Fibroblast of upper back skin (primary cell): ENCODE results near the gene GATM.

ENCODE experiments used
- DNase-seq: peaks from one replicate; pipeline ENCODE4 v3.0.0-alpha.2; 2013

The GATM gene

GRCh38 chr15:45378149-45378912, at the start of gene GATM:
GATM (minus strand) TSS chr15:45378544; CDS start chr15:45378453, 91 bp downstream.
- peak; percentile 78 for DNase-seq

- DNase-seq: no peak
Measured at GRCh38 chr15:45427085-45427484, 48.7 kb upstream of the GATM start.

GRCh38 chr15:45425135-45425534, 46.8 kb upstream of the GATM start:
- DNase-seq: peak; percentile 40

- no peak for DNase-seq
Measured at GRCh38 chr15:45424429-45424828, 46.1 kb upstream of the GATM start.

GRCh38 chr15:45417303-45417950, 39.1 kb upstream of the GATM start:
- no peak for DNase-seq

- no peak for DNase-seq
Measured at GRCh38 chr15:45414215-45414885, 36.0 kb upstream of the GATM start.

GRCh38 chr15:45409596-45409995, 31.3 kb upstream of the GATM start:
- no peak for DNase-seq

- no peak for DNase-seq
Measured at GRCh38 chr15:45407786-45408185, 29.4 kb upstream of the GATM start.

- DNase-seq: peak; percentile 12
Measured at GRCh38 chr15:45402955-45403877, 24.9 kb upstream of the GATM start.

GRCh38 chr15:45402162-45402954, 24.0 kb upstream of the GATM start:
- DNase-seq: peak; percentile 99

- DNase-seq: no peak
Measured at GRCh38 chr15:45401665-45402161, 23.4 kb upstream of the GATM start.

- DNase-seq: peak; percentile 58
Measured at GRCh38 chr15:45399381-45400212, 21.3 kb upstream of the GATM start.

GRCh38 chr15:45397116-45397665, 18.8 kb upstream of the GATM start:
- no peak for DNase-seq

GRCh38 chr15:45395943-45396342, 17.6 kb upstream of the GATM start:
- no peak for DNase-seq

GRCh38 chr15:45394681-45395080, 16.3 kb upstream of the GATM start:
- no peak for DNase-seq

GRCh38 chr15:45393851-45394250, 15.5 kb upstream of the GATM start:
- DNase-seq: peak; percentile 10

- no peak for DNase-seq
Measured at GRCh38 chr15:45392584-45392855, 14.2 kb upstream of the GATM start.

GRCh38 chr15:45391746-45392583, 13.6 kb upstream of the GATM start:
- DNase-seq: no peak

- DNase-seq: no peak
Measured at GRCh38 chr15:45389351-45389750, 11.0 kb upstream of the GATM start.
